Umbilical cord (tissue), 2 donors: ENCODE data around the gene MTERF2. TPM values are rescaled to one million over a fixed set of nuclear protein-coding genes. Genes with fewer than 3 reads are reported as not detected.

Source experiments
- DNase-seq: peaks from one replicate; pipeline ENCODE4 v3.0.0-alpha.2; 2015; ENCODE audit warnings: low spot score
- total RNA-seq: library from RNA; depleted of rRNA; stranded (reverse); fragments of >200 nt; gene quantifications from one replicate; pipeline ENCODE4 v1.2.3, GENCODE V29; 2014; ENCODE audit warnings: low replicate concordance; ENCODE audit not compliant: insufficient read depth

Gene MTERF2
- total RNA-seq, 1 donor from 2014 or later = 7.7 TPM

GRCh38 chr12:106954462-106955376 lies 32.2 kb downstream of the MTERF2 start:
- no peak for DNase-seq

- peak; percentile 57 for DNase-seq
Measured at GRCh38 chr12:106953352-106954250, 33.3 kb downstream of the MTERF2 start.

DNA sequence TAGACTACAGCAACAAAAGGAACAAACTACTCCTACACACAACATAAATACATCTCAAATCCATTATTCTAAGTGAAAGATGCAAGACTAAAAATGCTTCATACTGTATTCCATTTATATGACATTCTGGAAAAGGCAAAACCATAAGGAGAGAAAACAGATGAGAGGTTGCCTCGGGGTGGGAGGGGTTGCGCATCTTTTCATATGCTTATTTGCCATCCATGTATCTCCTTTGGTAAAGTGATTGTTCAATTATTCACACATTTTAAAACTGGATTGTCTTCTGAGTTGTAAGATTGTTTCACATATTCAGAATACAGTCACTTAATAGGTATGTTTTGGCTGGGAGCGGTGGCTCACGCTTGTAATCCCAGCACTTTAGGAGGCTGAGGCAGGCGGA lies 36.4 kb downstream of the MTERF2 start:
- DNase-seq = no peak

GRCh38 chr12:106947461-106947860 lies 39.5 kb downstream of the MTERF2 start:
- no peak for DNase-seq

- no peak for DNase-seq
Measured at GRCh38 chr12:106945261-106945851, 41.6 kb downstream of the MTERF2 start.

GRCh38 chr12:106942775-106943174 lies 44.2 kb downstream of the MTERF2 start:
- no peak for DNase-seq

GRCh38 chr12:106941481-106942156 lies 45.3 kb downstream of the MTERF2 start:
- no peak for DNase-seq

GRCh38 chr12:106934277-106934676 lies 52.7 kb downstream of the MTERF2 start:
- DNase-seq = no peak

Other genes starting within 250 kb of the MTERF2 start
- gene RIC8B, start 212.5 kb downstream of the MTERF2 start, total RNA-seq = 25.5 TPM
- gene TMEM263, start 31.2 kb downstream of the MTERF2 start, total RNA-seq = 180 TPM
- gene CRY1, start 106.4 kb upstream of the MTERF2 start, total RNA-seq = 52.0 TPM